ENCODE measurements around the gene BLM.

BLM gene

DNA sequence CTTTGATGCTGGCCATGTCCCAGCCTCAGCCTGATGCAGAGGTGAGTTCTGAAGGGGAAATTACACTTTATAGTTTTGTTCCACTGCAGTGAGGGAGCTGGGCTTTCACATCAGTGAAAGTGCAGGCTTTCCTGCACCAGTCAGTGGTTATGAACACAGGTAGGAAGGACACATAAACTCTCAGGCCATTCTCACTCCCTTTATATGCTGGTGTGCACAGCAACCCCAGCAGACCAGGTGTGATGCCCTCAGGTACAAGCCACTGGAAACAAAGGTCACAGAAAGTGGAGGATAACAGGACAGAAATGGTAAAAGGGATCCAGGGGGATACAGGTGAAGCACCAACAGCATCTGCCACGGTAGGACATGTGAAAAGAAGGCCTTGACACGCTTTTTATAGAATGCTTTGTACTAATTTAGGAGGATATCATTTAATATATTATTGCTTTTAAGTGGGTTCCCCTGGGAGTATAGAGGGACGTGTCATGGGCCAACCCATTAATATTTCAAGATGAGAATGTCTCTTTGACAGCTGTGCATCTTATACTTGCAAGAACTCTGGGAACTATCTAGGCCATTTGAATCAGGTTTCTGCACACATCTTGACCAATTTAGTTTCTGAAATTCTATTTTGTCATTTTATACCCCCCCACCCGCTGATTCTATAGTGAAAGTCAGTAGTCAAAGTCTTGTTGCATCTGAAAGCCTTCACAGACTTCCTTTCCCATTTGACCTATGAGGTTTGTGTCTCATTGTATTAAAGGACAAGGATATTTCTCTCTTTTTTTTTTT lies 25.0 kb upstream of the BLM start:
- no peak for DNase-seq

DNA sequence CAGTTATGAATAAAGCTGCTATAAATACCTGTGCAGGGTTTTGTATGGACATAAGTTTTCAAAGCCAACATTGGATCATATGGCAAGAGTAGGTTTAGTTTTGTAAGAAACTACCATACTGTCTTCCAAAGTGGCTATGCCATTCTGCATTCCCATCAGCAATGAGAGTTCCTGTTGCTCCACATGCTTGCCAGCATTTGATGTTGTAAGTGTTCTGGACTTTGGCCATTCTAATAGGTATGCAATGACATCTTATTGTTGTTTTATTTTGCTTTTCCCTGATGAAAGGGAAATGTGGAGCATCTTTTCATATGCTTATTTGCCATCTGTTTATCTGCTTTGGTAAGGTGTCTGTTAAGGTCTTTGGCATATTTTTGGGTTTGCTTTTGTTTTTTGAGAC lies 22.2 kb upstream of the BLM start:
- no peak for DNase-seq

DNA sequence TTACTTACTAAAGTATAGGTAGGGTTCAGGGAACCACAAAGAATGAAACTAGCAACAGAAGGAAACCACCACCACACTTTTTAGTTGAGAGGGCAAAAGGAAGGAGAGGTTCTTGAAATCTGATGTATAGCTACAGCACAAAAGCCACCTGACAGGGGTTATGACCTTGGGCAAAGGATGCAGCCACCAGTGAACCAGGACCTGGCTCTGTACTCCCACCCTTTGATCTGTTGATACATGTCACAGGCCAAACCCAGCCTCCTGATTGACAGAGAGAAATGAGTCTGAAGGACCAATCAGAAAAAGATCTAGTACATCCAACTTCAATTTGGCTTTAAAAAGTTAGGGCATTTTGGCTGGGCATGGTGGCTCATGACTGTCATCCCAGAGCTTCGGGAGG lies 20.0 kb upstream of the BLM start:
- peak; percentile 78 for DNase-seq

DNA sequence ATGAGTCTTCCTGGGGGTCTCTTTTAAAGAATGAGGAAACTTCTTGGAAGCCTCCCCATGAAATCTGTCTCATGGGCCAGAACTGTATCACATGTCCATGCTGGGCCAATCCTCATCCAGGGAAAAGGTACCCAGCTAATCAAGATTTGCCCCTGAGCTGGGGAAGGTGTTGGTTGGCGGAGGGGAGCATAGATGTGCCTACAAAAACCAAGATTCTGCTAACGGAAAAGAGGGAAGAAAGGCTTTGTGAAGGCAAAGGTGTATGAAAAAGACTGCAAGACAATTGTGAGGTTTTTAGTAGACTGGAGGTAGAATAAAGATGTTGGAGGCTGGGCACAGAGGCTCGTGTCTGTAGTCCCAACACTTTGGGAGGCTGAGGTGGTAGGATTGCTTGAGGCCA lies 18.5 kb upstream of the BLM start:
- no peak for DNase-seq

DNA sequence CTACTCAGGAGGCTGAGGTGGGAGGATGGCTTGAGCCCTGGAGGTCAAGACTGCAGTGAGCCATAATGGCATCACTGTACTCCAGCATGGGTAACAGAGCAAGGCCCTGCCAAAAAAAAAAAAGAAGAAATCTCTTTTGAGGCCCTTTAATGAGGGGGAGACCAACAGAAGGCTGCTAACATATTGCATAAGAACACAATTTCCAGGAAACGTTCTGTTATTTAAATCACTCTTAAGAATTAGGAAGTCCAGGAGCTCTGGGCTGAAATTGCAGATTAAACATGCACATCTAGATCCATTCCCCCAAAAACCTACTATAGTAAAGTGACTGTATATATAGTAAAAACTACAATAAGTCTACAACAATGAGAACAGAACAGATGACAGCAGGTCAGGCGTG lies 16.1 kb upstream of the BLM start:
- DNase-seq = no peak

DNA sequence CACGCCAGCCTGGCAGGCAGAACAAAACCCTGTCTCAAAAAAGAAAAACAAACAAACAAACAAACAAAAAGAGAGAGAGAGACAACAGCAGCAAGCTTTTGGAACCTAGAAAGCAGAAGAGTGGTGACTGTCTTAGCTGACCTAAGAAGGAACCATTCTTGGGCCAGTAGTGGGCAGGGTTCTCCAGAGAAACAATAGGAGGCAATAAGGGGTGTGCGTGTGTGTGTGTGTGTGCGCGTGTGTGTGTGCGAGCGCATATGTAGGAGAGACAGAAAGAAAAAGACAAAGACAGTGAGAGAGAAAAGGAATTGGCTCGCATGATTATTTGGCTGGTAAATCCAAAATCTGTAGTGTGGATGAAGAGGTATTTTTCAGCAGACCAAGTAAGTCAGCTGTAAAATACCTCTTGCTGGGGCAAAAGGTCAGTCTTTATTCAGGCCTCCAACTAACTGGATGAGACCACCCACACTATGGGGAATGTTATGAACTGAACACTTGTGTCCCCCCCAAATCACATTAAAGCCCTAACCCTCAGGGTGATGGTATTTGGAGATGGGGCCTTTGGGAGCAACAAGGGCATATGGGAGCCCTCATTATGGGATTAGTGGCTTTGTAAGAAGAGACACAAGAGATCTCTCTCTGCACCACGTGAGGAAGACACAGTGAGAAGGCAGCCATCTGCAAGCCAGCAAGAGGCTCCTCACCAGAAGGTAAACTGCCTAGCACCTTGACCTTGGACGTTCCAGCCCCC lies 15.1 kb upstream of the BLM start:
- DNase-seq = no peak

DNA sequence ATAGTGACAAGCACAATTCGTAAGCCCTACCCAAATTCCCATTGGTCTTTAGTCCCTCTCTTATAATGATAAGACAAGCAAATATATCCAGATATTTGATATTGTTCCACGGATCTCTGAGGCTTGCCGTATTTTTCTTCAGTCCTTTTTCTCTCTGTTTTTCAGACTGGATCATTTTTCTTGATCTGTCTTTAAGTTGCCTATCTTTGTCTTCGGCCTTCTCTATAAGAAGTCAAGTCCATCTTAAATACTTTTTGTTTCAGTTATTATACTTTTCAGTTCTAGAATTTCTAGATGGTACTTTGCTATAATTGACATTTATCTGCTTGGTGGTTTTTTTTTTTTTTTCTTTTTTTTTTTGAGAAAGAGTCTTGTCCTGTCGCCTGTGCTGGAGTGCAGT lies 13.7 kb upstream of the BLM start:
- no peak for DNase-seq

DNA sequence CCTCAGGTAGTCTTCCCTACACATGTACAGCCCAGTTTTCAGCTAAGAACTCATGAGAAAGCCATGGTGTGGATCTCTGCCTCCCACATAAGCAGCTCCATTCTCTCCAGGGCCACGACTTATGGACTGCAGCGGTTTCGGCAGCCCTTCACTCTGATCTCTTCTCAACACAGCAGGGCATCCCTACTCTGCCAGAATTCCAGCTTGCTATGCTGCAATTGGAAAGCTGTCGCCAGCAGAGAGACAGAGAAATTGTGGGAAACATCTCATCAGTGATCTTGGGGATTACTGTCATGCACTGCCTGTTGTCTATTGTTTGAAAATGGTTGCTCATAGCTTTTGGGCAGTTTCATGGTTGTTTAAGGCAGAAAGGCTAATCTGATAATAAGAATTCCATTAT lies 11.9 kb upstream of the BLM start:
- DNase-seq = no peak

DNA sequence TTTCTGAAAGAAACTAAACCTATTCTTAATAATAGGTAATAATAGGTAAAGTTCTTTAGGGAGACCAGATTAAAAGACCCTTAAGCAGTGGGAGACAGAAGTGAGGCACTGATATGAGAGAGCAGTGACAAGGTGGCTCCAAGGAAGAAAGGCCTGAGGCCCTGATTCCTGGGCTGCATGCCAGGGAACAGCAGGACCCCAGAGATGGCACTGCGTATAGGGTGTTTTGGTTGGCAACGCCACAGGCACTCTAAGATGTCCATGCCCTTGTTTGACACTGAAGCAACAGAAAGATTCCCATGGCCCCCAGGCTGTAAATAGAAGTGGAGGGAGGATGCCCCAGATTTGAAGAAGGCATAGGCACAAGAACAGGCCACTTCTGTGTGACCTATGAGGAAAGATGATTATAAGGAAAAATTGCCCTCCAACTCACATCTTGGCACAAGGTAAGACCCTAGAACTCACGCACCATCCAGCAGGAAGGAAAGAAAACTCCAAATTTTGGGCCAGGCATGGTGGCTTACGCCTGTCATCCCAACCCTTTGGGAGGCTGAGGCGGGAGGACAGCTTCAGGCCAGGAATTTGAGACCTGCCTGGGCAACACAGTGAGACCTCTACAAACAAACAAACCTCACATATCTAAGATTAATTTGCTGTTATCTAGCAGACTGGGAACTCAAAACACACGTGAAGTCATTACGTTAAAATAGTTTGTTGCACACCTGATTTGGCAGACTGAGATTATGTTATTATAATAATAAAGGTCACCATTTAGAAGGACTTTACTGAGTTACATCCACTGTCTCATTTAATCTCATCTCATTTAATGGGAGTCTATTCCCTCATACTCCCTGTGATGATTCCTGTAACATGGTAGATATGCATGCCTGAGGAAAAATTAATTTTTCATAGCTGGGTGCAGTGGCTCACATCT lies 10.5 kb upstream of the BLM start:
- no peak for DNase-seq

DNA sequence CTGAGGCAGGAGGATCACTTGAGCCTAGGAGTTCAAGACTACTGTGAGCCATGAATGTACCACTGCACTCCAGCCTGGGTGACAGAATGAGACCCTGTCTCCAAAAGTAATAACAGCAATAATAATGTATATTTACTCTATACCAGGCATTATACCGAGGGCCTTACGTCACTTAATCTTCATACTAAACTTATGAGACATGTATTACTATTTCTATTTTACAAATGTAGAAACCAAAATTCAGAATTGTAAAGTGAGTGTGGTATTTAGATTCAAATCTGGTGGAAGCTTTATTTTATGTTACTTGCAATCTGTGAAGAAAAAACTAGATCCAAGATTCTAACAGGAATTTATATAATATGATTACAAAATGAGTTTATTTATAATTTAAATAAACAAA lies 9.7 kb upstream of the BLM start:
- DNase-seq = no peak

DNA sequence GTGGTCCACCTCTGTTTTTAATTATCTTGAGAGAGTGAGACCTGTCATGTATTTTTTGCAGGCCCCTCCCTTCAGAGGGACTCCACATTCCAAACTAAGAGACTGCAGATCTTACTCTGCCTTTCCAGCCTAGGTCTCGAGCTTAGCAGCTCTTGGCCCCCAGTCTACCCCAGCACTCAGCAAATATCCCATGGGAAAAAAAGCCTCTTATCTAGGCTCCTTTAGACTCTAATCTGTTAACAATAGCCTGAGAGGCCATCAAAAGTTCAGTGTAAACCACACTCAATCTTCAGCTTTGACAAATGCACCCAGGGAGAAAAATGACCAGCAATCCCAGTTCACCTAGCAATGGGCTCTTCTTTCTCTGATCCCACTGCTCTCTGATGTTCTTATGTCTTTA lies 8.6 kb upstream of the BLM start:
- DNase-seq = no peak

DNA sequence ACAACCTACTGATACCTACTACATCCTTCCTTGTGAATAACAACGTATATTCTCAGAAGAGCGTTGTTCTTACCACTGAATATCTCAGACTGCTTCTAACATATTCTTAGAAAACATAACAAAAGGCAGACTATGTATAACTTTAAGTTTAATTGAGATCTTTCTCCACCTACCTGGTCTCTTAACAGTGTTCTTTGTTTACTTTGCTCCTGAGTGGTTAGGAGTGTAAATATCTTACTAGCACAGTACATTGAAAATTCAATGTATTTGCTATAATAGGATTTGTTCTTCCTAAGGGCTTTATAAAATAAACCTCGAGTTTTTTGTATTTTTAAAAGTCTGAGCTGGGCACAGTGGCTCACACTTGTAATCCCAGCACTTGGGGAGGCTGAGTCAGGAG lies 7.9 kb upstream of the BLM start:
- no peak for DNase-seq

DNA sequence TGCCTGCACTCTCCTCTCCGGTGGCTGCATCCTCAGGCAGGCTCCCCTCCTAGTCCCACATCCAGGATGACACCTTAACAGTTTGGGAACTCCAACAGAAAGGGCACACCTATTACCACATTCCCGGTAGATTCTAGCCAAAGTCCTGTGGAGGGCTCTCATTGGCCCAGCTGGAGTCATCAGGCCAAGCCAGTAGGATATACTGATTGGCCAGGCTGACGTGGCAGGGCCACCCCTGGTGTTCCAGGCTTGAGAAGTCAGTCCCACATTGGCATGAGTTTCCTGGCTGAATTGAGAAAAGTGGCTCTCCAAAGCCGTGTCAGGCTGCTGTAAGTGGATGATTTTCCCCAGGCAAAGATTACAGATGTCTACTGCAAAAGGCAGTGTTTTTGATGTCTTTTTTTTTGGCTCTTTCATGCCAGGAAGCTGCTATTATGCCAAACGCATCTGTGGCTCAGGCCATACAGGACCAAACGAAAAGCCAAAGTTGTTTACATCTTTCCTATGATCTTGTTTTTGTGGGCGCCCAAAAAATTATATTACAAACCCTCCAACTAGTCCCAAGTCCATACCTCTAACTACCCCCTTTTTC lies 6.6 kb upstream of the BLM start:
- no peak for DNase-seq

DNA sequence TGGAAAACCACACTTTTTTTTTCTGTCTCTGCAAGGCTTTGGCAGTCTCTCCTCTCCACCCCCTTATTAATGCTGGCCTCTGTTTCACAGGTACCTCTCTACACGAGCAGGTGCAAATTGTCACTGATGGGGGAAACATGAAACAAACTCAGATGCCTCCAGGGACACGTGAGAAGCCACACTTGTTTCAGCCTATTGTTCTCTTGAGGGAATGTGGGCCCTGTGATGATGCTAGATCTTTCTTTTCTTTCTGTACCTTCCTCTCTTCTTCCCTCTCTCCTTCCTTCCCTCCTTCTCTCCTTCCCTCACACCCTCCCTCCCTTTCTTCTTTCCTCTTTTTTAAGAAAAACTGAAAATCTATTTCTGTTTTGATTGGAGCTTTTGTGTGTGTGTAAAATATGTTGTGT lies 5.7 kb upstream of the BLM start:
- DNase-seq = no peak

DNA sequence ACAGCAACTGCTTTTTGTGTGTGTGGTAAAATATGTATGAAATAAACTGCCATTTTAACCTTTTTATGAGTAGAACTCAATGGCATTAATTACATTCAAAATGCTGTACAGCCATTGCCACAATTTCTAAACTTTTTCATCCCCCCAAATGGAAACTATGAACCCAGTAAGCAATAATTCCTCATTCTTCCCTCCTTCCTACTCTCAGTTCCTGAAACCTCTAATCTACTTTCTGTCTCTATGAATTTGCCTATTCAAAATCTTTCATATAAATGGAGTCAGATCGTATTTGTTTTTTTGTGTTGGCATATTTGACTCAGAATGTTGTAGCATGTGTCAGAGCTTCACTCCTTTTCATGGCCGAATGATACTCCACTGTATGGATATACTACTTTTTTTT lies 5.3 kb upstream of the BLM start:
- no peak for DNase-seq

DNA sequence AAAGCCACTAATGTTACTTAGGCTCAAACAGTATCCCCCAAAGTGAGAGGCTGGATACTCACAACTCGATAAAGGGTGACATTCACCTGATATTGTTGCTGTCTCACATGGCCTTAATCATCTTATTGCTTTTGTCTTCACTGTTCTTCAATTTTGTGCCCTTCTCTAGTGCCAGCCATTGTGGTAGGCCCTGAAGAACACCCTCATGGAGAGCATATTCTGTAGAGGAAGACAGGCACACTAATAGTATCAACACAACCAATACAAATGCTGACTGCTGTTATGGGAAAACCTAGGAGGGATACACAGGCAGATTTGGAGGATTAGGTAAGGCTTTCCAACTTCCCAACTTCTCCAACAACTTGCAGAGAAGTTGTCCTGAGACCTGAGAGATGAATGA lies 4.1 kb upstream of the BLM start:
- no peak for DNase-seq

DNA sequence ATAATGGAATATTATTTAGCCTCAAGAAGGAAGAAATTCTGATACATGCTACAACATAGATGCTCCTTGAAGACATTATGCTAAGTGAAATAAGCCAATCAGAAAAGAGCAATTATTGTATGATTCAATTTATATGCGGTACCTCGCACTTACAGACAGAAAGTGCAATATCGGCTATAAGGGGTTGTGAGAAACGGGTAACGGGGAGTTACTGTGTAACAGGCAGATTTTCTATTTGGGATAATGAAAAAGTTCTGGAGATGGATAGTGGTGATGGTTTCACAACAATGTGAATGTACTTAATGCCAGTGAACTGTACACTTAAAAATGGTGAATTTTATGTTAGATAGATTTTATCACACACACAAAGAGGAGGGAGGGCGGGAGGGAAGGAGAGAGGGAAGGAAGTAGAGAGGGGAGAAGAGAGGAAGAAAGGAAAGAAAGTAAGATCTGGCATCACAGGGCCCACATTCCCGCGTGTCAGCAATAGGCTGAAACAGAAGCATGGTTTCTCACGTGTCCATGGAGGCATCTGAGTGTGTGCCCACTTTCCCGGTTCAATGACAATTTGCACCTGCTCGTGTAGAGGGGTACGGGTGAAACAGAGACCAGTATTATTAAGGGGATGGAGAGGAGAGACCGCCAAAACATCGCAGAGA lies 700 bp upstream of the BLM start:
- DNase-seq = no peak

DNA sequence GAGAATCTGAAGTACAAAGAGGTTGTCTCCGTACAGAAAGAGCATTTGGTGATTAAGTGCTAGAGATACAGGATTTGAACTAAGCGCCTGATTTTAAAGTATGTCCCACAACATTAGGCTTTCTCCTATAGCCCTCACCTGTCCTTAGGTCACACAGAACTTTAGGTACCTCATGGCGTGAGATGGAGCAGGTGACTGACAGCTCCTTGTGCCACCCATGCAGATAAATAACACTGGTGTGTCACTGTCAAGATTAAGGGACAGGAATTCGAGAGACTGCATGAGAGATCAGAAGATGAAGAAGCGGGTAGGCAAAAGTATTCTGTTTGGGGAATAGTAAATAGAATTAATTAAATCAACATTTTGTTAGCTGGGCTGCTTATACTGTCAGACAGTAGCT lies 1.1 kb downstream of the BLM start:
- DNase-seq = peak; percentile 12

DNA sequence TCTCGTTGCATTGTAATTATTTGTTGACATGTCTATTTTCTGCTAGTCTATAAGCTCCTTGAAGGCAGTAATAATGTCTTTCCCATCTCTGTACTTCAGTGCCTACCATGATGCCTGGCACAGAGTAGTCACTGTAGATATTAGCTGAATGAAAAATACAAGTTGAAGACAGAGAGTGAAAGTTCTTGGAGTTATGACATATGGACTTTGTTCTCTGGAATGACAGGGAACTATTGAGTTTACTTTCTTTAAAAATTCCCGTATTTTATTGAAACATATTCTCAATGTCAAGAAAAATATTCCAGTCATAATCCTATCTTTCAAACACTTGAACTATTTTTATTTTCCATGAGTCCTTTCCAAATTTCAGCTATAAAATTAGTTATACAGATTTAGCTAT lies 3.0 kb downstream of the BLM start:
- no peak for DNase-seq

DNA sequence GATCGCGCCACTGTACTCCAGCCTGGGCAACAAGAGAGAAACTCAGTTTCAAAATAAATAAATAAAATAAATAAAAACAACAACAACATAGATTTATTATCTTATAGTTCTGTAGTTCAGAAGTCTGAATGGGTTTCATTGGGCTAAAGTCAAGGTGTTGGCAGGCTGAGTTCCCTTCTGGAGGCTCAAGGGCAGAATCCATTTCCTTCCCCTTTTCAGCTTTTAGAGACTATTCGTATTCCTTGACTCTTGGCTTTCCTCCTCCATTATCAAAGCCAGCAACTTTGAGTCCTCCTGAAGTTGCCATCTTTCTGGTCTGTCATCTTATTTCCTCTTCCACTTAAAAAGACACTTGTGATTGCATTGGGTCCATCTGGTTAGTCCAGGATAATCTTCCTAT lies 12.1 kb downstream of the BLM start:
- DNase-seq = no peak

DNA sequence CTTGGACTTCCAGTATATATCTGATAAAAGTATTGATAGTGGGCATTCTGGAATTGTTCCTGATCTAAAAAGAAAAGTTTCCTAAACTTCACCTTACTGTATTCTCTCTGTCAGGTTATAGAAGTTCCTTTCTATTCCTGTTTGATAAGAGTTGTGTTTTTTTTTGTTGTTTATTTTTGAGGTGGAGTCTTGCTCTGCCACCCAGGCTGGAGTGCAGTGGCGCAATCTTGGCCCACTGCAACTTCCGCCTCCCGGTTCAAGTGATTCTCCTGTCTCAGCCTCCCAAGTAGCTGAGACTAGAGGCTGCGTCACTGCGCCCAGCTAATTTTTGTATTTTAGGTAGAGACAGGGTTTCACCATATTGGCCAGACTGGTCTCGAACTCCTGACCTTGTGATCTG lies 13.1 kb downstream of the BLM start:
- DNase-seq = no peak

DNA sequence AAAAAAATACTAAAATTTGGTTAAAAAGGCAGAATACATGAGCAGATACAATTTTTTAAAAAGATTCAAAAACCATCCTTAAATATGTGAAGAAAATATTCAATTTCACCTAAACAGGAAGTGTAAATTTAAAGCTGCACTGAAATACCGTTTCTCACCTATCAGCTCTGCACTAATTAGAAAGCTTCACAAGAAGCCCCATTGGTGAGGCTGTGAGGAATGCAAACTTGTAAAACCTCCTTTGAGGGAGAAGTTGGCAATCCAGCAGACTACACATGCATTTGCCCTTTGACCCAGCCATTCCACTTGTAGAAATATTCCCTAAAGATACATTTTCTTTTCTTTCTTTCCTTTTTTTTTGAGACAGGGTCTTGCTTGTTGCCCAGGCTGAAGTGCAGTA lies 18.8 kb downstream of the BLM start:
- no peak for DNase-seq

DNA sequence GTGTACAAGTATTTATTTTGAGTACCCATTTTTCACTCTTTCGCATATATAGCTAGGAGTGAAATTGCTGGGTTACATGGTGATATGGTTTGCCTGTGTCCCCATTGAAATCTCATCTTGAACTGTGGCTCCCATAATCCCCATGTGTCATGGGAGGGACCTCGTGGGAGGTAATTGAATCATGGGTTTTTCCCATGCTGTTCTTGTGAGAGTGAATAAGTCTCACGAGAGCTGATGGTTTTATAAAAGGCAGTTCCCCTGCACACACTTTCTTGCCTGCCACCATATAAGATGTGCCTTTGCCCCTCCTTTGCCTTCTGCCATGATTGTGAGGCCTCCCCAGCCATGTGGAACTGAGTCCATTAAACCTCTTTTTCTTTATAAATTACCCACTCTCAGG lies 23.4 kb downstream of the BLM start:
- DNase-seq = peak; percentile 32

Measured in activated CD4-positive, alpha-beta T cell treated with anti-CD3 and anti-CD28 coated beads, Interleukin-10, Interleukin-2, amounts not matched to agents 100 ng/mL and 50 ng/mL, durations not matched to agents 16 hours and 8 hours (primary cell).